C4-2B (cell line): Measurements from ENCODE around the gene GABRR1.

Experiments used
- CTCF ChIP-seq: fragments of 450-650 bp; conservative IDR thresholded peaks from 2 replicates; pipeline ENCODE4 v1.5.1; 2017; ENCODE audit warnings: mild to moderate bottlenecking
- ZFX ChIP-seq: fragments of 450-650 bp; IDR thresholded peaks from 2 replicates; pipeline ENCODE4 v1.6.1; 2017

DNA sequence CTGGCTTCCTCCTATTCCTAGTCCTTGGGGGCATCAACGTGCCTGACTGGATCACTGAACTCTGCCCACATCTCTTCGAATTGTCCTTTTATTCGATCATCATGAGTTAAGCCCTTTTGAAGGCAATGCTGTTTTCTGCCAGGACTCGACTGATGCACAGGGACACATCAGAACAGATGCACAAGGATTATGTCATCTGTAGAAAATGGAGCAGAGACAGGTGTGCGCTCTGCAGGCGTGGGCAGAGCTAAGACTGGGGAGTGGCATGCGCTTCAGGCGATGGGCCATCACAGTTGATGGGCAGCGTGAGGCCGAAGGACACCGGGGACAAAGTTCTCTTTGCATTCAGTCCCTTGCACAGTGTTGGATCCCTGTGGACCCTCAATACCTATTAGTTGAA lies 13.1 kb downstream of the GABRR1 start:
- TF ChIP-seq CTCF = no peak
- no peak for TF ChIP-seq ZFX
